Esophagus (tissue), 2 donors: Measurements from ENCODE around the gene PRPS1. TPM values are rescaled to one million over a fixed set of nuclear protein-coding genes. Genes with fewer than 3 reads are reported as not detected.
"Not testable (repeated sequence)": the region's sequence is repeated elsewhere in the genome, so short reads cannot be mapped to it uniquely, and the experiment has no call there.

Experiments used
- H3K27ac ChIP-seq, 2 donors: one replicate each; pipeline ENCODE4 v1.5.1; 2013; ENCODE audit warnings: low read depth in 2 of 2, mild to moderate bottlenecking in 2 of 2, inconsistent platforms in 1 of 2, low read length in 1 of 2, moderate library complexity in 1 of 2
- H3K27me3 ChIP-seq, 2 donors: one replicate each; pipeline ENCODE4 v1.6.1; 2013; ENCODE audit warnings: low read length in 2 of 2, control low read depth in 1 of 2, mild to moderate bottlenecking in 1 of 2; ENCODE audit not compliant: insufficient read depth in 2 of 2, control insufficient read depth in 1 of 2
- H3K36me3 ChIP-seq, 2 donors: one replicate each; pipeline ENCODE4 v1.6.1; 2013; ENCODE audit warnings: low read length in 1 of 2; ENCODE audit not compliant: control insufficient read depth in 2 of 2, insufficient read depth in 2 of 2
- H3K4me1 ChIP-seq, 2 donors: one replicate each; pipeline ENCODE4 v1.6.1; 2013; ENCODE audit warnings: low read length in 1 of 2; ENCODE audit not compliant: control insufficient read depth in 2 of 2, insufficient read depth in 2 of 2
- H3K4me3 ChIP-seq, 2 donors: one replicate each; pipeline ENCODE4 v1.5.1; 2013; ENCODE audit warnings: low read length in 2 of 2, mild to moderate bottlenecking in 2 of 2, low read depth in 1 of 2, moderate library complexity in 1 of 2
- H3K9me3 ChIP-seq, 2 donors: one replicate each; pipeline ENCODE4 v1.6.1; 2013; ENCODE audit warnings: mild to moderate bottlenecking in 2 of 2, low read depth in 1 of 2, low read length in 1 of 2, moderate library complexity in 1 of 2; ENCODE audit not compliant: control insufficient read depth in 2 of 2, insufficient read depth in 1 of 2
- WGBS, 2 donors: extraction: QIAGEN DNeasy Blood & Tissue Kit; methylation state at CpG; one replicate each; pipeline ENCODE4 v1.1.7; 2013; 5-methylcytosine and 5-hydroxymethylcytosine counted together
- polyA plus RNA-seq, 2 donors: library from polyadenylated mRNA; stranded (reverse); fragments of 200-250 nt; gene quantifications; one replicate each; pipeline ENCODE4 v1.2.3, GENCODE V29; 2013
- donor health status: healthy with polysubstance abuse.
- donor health status: Bipolar disorder and iron deficiency.

PRPS1 gene
- polyA plus RNA-seq, 2 donors = 2.7 to 10.2 TPM

DNA sequence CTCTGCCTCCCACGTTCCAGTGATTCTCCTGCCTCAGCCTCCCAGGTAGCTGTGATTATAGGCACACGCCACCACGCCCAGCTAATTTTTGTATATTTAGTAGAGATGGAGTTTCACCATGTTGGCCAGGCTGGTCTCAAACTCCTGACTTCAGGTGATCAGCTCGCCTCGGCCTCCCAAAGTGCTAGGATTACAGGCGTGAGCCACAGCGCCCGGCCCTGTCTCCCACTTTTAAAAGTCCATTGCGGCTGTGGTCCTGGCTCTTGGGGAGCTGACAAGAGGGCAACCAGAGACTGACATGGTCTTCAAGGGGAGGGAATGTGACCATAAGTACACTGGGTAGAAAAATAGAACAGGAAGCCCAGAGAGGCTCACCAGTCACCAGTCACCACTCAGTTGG, 42.9 kb downstream of the PRPS1 start:
- WGBS, 2 donors = 89 to 97% methylated on average over 9 of the region's 9 CpGs
- not testable (repeated sequence) for H3K9me3 ChIP-seq, H3K36me3 ChIP-seq, H3K27me3 ChIP-seq, H3K4me3 ChIP-seq, H3K27ac ChIP-seq, H3K4me1 ChIP-seq

DNA sequence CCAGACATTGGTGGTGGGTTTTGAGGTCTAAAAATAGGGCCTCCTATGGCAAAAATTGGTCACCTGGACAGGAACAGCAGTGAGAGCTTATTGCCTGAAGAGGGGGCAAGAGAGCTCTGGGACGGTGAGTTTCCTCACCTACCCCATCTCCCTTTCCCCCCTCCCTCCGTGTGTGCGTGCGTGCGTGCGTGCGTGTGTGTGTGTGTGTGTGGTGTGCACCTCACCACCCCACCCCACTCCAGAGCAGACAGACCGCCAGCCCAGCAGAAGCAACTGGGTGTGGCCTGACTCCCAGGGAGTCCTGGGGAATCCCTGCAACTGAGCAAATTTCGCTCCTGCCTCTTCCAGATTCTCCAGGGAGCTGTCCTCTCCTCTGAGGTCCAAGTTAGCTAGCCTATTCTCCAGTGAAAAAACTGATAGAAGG, 44.7 kb downstream of the PRPS1 start:
- H3K4me3 ChIP-seq = no peak overlapping the region
- H3K36me3 ChIP-seq = no peaks in the 10 kb centered on the region
- no peaks in the 10 kb centered on the region for H3K27me3 ChIP-seq
- H3K27ac ChIP-seq = peak overlapping the region; percentile 90 to 99
- WGBS, 2 donors = 0 to 8% methylated on average over 9 of the region's 9 CpGs
- H3K9me3 ChIP-seq = no peaks in the 10 kb centered on the region
- H3K4me1 ChIP-seq = peaks cover 3 to 4% of the 10 kb centered on the region in 2 donors

DNA sequence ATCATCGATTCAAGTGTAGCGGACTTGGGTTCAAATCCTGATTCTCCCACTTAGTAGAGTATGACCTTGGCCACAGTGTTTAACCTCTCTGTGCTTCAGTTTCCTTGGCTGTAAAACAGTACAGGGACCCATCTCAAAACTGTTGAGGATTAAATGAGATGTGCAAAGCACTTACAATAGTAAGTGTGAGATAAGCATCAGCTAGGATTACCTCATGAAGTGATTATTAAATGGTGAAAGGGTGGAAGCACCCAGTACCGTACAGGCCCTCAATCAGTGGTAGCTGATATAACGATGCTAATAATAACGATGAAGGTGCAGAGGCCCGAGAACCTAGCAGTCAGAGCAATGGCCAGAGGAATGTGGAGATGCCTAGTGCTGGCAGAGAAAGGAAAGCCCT, 45.1 kb downstream of the PRPS1 start:
- 54 to 69% methylated on average over 6 of the region's 6 CpGs for WGBS, 2 donors
- Histone ChIP-seq H3K4me1 (peaks cover 3 to 4% of the 10 kb centered on the region in 2 donors), H3K27ac (peak overlapping the region; percentile 90 to 99), H3K9me3 (no peaks in the 10 kb centered on the region), H3K36me3 (no peaks in the 10 kb centered on the region), H3K4me3 (no peak overlapping the region), H3K27me3 (no peaks in the 10 kb centered on the region)

DNA sequence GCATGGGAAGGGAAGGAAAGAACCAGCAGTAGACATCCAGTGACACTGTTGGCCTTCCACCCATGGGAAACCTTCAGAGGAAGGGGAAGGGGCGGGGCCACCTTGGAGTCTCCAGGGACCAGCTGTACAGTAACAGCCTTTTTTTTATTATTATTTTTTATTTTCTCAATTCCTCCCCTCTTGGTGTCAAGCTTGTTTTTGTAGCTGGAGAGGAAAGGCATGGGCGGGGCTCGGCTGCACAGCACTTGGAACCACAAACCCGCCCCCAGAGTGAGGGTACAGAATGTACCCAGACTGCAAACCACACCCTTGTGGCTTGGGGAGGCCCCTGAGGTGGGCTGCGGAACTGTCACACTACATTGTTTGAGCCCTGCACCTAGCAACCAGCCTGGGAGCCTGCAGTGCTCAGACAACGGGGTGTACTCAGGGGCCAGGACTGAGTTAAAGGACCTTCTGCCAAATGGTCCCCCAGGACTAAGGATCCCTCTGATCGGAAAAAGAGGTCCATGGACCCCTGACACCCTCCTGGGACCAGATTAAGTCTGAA, 45.7 kb downstream of the PRPS1 start:
- Histone ChIP-seq H3K4me3 (no peak overlapping the region), H3K9me3 (no peaks in the 10 kb centered on the region), H3K4me1 (peaks cover 3 to 4% of the 10 kb centered on the region in 2 donors), H3K27ac (peak overlapping the region; percentile 90 to 99), H3K27me3 (no peaks in the 10 kb centered on the region), H3K36me3 (no peaks in the 10 kb centered on the region)
- WGBS, 2 donors = 17 to 31% methylated on average over 7 of the region's 7 CpGs

DNA sequence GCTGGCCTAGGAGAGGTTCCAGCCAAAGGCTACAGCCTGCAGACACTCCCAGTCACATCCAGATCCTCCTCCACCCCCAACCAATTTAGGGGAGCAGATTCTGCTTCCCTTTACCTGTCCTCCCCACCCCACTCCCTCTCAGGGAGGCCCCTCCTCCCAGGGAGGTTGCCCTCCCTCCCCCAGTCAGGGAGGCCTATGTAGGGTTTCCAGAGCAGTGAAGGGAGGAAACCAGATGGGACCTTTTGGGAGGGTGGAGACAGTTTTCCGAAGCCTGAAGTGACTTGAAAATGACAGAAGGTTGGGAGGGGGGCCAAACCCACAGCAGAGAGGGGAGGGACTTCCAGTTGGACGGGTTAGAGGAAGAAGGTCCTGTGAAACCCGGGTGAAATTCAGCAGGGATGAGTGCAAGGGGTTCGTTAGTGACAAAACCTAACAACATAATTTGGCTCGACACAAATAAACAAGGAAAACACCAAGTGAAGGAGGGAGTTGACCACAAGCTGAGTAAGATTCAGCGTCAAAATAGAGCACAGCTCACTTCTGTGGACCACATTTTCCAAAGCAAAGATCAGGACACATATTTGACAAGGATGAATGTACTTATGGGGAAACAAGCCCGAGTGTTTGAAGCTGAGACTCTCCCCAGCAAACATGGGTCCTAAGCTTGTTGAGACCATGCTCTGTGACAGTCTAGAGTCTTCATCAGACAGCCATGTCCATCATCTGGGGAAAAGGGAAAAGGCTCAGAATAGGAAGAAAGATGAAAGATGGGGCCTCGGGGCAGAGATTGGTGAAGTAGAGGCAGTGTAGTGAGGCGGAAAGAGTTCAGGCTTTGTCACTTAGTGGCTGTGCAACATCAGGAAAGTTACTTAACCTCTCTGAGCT, 46.4 kb downstream of the PRPS1 start:
- H3K27ac ChIP-seq = peak overlapping the region; percentile 90 to 99
- no peaks in the 10 kb centered on the region for H3K9me3 ChIP-seq
- H3K27me3 ChIP-seq = no peaks in the 10 kb centered on the region
- H3K4me3 ChIP-seq = peak overlapping the region in 1 of 2 donors; percentile 48
- H3K4me1 ChIP-seq = peaks cover 2 to 8% of the 10 kb centered on the region in 2 donors
- 21 to 37% methylated on average over 9 of the region's 9 CpGs for WGBS, 2 donors
- H3K36me3 ChIP-seq = no peaks in the 10 kb centered on the region

DNA sequence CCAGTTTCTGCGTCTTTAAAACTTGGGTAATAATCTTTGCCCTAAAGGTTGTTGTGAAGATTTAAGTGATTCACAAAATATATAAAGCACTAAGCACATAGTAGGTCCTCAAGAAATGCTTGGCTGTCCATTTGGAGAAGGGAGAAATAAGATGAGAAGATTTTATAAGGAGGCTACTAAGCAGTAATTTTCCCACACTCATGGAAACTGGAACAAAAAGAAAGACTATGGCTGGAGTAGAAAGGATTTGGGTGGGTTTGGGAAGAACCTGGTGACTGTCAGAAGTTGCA, 47.0 kb downstream of the PRPS1 start:
- Histone ChIP-seq H3K4me3 (peak overlapping the region in 1 of 2 donors; percentile 48), H3K36me3 (no peaks in the 10 kb centered on the region), H3K9me3 (no peaks in the 10 kb centered on the region), H3K27ac (peak overlapping the region; percentile 95 to 99), H3K4me1 (peaks cover 2 to 8% of the 10 kb centered on the region in 2 donors), H3K27me3 (no peaks in the 10 kb centered on the region)
- WGBS, 2 donors = 81 to 88% methylated on average over 1 of the region's 1 CpG

DNA sequence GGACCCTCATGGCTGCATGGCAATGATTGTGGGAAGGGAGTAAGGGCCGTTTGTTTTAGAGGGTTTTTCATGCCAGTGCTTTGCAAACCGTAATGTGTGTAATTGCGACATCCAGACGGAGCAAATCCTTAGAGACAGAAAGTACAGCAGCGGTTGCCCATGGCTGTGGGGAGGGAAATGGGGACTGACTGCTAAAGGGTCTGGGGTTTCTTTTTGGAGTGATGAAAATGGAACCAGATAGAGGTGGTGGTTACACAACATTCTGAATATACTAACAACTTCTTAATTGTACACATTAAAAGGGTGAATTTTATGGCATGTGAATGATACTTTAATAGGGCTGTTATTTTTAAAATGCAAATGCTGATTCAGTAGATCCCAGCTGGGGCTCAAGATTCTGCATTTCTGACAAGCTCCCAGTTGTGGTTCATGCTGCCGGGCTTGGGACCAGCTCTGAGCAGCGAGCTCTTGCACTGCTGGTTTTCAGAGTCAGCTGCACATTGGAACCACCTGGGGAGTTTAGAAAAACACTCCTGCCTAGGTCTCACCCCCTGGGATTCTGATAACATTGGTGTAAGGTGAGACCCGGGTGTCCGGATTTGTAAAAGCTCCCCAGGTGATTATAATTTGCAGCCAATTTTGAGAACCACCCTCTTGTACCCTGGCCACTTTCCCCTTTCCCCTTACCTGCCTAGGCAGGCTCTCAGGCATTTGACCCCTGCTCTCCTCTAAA, 47.7 kb downstream of the PRPS1 start:
- H3K9me3 ChIP-seq = no peaks in the 10 kb centered on the region
- H3K27ac ChIP-seq = peak overlapping the region; percentile 95 to 99
- H3K4me1 ChIP-seq = peaks cover 2 to 8% of the 10 kb centered on the region in 2 donors
- 8 to 30% methylated on average over 9 of the region's 9 CpGs for whole genome bisulfite sequencing, 2 donors
- H3K36me3 ChIP-seq = no peaks in the 10 kb centered on the region
- peak overlapping the region; percentile 48 to 67 for H3K4me3 ChIP-seq
- no peaks in the 10 kb centered on the region for H3K27me3 ChIP-seq

DNA sequence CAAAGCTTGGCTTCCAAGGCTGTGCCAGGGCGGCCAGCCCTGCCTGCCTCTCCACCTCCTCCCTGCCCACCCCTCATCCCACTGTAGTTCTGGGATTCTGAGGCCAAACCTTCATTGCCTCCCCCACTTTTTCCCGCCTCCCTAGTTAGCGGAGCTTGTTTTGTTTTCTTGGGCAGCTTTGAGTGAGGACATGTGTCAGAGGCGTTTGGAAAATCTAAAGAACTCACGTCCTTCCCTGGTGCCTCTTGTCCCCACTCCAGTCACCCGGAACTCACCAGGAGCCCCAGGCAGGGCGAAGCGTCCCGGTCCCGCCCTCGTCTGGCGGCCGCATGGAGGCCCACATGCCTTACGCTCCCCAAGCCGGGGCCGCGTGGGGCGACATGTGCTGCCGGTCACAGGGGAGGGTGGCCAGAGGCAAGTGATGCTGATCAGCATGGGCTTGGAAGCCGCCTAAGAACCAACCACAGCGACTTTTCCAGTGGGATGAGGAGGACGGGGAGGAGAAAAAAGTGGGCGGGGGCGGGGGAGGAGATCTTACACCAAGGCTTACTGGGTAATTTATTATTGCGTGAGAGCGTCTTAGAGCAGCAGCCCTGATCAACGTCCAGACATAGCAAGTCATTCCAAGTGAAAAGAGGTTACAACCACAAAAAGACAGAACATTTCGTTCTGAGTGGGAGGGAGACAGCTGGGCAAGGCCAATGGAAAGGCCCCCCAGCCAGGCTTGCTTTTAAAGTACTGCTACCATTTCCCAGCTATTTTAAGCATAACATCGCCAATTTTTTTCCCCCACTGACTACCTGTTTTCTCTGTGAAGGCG, 48.5 kb downstream of the PRPS1 start:
- Histone ChIP-seq H3K27me3 (no peaks in the 10 kb centered on the region), H3K4me1 (peaks cover 2 to 8% of the 10 kb centered on the region in 2 donors), H3K4me3 (peak overlapping the region; percentile 48 to 67), H3K27ac (peak overlapping the region; percentile 95 to 99), H3K36me3 (no peaks in the 10 kb centered on the region), H3K9me3 (no peaks in the 10 kb centered on the region)
- WGBS, 2 donors = 6 to 34% methylated on average over 30 of the region's 30 CpGs

DNA sequence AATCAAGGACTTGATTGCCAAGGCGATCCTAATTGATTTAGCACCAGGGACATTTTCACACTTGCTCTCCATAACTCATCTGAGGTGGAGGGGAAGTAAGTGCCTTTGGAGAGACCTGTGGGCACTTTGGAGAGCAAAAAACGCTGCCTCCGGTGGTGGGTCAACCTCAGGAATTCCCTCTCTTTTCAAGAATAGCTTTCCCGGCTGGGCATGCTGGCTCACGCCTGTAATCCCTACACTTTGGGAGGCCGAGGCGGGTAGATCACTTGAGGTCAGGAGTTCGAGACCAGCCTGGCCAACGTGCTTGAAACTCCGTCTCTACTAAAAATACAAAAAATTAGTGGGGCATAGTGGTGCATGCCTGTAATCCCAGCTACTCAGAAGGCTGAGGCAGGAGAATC, 49.2 kb downstream of the PRPS1 start:
- H3K4me1 ChIP-seq = peaks cover 2 to 8% of the 10 kb centered on the region in 2 donors
- no peak overlapping the region for H3K4me3 ChIP-seq
- WGBS, 2 donors = 26 to 47% methylated on average over 10 of the region's 10 CpGs
- H3K27me3 ChIP-seq = no peaks in the 10 kb centered on the region
- H3K9me3 ChIP-seq = no peaks in the 10 kb centered on the region
- no peaks in the 10 kb centered on the region for H3K36me3 ChIP-seq
- H3K27ac ChIP-seq = peak overlapping the region; percentile 95 to 99
